ENCODE measurements around the gene STRIP2.
"Not testable (repeated sequence)": the region's sequence is repeated elsewhere in the genome, so short reads cannot be mapped to it uniquely, and the experiment has no call there.

Gene STRIP2

DNA sequence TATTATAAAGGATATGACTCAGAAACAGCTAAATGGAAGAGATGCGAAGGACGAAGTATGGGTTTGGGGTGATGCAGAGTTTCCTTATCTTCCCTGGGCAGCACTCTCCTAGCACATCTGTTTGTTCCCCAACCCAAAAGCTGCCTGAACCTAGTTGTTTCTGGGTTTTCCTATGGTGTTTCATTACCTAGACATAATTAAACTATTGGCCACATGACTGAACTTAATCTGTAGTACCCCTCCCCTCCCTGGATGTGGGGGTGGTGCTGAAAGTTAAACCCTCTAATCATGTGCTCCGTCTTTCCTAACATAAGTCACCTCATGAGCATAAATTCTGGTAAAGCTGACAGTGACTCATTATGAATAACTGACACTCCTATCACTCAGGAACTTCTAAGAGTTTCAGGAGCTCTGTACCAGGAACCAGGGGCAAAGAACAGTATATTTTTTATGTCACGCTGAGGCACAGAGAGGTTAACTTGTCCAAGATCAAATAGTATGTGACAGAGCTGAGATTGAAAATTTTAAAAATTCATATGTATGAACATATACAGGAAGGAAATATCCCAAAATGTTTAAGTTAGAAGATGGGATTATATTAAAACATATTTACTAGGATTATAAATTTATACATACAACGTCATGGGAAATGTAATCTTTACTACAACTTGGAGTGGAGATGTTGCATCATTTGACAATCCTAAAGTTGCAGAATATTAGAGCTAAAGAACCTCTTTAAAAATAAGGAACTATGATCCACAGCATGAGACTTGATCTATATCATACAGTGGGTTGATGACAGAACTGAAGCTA is 4.8 kb downstream of the STRIP2 start:
- TF ChIP-seq, protein P1, sequence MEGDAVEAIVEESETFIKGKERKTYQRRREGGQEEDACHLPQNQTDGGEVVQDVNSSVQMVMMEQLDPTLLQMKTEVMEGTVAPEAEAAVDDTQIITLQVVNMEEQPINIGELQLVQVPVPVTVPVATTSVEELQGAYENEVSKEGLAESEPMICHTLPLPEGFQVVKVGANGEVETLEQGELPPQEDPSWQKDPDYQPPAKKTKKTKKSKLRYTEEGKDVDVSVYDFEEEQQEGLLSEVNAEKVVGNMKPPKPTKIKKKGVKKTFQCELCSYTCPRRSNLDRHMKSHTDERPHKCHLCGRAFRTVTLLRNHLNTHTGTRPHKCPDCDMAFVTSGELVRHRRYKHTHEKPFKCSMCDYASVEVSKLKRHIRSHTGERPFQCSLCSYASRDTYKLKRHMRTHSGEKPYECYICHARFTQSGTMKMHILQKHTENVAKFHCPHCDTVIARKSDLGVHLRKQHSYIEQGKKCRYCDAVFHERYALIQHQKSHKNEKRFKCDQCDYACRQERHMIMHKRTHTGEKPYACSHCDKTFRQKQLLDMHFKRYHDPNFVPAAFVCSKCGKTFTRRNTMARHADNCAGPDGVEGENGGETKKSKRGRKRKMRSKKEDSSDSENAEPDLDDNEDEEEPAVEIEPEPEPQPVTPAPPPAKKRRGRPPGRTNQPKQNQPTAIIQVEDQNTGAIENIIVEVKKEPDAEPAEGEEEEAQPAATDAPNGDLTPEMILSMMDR (IDR thresholded peaks at IDR 0.05; ENCODE audit: control extremely low read depth, extremely low read depth, low read depth, missing control alignments), result no peak
- CTCF ChIA-PET, result interaction anchor here (0.9 to 1.6 kb wide), 7 partner anchors 10 to 391 kb away, joined by 3 to 8 read pairs (median 3); no protein-coding TSS in a partner anchor
- POLR2A ChIA-PET, result no interaction called here
- DNase-seq (ENCODE audit: extremely low spot score), result no peak

DNA sequence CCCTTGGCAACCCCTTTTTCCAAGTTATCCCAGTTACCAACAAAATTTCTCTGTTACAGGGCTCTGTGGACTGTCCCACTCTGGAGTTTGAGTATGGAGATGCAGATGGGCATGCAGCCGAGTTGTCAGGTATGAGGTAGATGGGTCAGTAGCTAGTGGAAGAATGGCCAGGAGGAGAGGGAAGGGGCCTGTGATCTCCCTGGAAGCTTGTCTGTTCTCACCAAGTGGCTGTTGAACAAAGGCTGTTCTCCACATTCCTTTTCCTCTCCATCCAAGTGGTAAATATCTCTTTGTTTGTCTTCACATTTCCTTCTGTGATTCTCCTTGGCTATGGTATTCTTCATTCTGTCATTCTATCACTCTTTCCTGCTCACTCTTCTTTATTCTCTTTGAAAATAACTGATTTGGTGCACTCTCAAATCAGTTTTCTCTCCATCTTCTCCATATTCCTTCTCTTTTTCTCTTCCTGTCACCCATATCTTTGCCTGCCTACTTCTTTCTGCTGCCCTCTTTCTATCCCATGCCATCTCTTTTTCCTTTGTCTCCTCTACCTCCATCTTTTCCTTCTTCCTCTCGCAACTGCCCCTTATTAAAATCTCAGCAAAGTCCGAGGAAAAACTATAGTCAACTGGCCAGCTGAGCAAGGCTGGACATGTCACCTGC is 5.9 kb downstream of the STRIP2 start:
- DNase-seq (ENCODE audit: extremely low spot score), result no peak
- ChIA-PET POLR2A (no interaction called here), CTCF (interaction anchor here (0.9 to 1.5 kb wide), 6 partner anchors 13 to 390 kb away, joined by 3 to 8 read pairs (median 3); no protein-coding TSS in a partner anchor)

DNA sequence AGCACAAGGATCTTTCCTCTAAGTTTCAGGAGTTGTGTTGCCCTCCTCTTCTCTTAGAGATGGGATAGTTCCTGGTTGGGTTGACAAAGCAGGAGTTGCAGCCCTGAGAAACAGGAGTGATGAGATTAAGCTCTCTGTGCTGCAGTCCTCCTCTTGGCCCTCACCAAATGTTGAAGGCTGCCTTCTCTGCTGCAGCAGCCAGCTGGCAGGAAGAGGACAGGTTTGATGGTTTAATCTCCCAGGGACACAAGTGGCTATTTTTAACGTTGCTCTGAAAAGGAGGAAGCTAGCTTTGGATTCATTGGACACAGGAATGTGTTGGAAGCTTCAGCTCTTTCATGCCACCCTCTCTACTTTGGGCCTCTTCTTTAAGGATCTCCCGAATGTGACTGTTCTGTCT is 9.4 kb downstream of the STRIP2 start:
- DNase-seq (ENCODE audit: extremely low spot score), result no peak
- ChIA-PET CTCF (interaction anchor here (1.0 to 1.8 kb wide), 3 partner anchors 9 to 28 kb away, joined by 3 to 5 read pairs (median 5); partner anchors contain the start of gene STRIP2), POLR2A (interaction anchor here (1.2 kb wide), 1 partner anchor 10 kb away, joined by 4 read pairs; the partner anchor contains the start of gene STRIP2)
- TF ChIP-seq, protein P1 (IDR thresholded peaks at IDR 0.05; ENCODE audit: control extremely low read depth, extremely low read depth, low read depth, missing control alignments), result no peak

More for the DNA sequence above, 5.9 kb downstream of the STRIP2 start:
- TF ChIP-seq, protein P1 (IDR thresholded peaks at IDR 0.05; ENCODE audit: control extremely low read depth, extremely low read depth, low read depth, missing control alignments), result no peak

DNA sequence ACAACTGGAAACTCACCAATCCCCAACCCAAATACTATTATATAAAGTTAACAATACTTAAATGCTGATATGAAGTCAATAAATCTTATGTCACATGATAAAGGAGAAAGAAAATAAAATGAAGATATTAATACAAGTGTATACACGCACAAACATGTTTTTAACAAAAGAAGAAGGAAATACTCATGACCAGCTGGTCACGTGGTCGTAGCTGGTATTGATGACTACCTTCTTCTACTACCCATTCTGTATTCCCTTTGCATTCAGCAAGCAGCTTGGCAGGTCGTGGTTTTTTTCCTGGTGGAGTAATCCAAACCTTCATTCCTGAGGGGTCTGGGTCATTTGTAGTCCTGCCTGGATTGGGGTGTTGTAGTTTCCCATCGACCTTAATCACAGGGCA is 10.5 kb downstream of the STRIP2 start:
- POLR2A ChIA-PET; CTCF ChIA-PET; DNase-seq (ENCODE audit: extremely low spot score): not testable (repeated sequence)

DNA sequence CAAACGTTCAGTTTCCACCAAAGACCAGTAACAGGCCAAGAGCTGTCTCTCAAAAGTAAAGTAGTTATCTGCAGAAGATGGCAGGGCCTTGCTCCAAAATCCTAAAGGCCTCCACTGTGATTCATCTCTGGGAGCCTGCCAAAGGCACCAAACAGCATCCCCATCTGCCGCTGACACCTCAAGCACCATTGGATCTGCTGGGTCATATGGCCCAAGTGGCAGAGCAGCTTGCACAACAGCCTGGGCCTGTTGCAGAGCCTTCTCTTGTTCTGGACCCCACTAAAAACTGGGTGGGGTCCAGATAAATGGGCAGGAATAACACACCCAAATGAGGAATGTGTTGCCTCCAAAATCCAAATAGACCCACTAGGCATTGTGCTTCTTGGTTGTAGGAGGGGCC is 12.7 kb downstream of the STRIP2 start:
- DNase-seq (ENCODE audit: extremely low spot score); POLR2A ChIA-PET: not testable (repeated sequence)
- CTCF ChIA-PET, result interaction anchor here (1.6 kb wide), 1 partner anchor 79 kb away, joined by 3 read pairs; no protein-coding TSS in a partner anchor

DNA sequence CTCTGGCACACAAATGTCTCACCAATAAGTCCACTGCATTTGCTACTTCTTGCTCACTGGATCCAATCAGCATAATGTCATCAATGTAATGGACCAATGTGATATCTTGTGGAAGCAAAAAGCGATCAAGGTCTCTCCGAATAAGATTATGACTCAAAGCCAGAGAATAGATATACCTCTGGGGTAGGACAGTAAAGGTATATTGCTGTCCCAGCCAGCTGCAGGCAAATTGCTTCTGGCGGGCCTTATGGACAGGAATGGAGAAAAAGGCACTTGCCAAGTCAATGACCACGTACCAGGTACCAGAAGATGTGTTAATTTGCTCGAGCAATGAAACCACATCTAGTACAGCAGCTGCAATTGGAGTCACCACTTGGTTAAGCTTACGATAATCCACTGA is 13.2 kb downstream of the STRIP2 start:
- CTCF ChIA-PET, result interaction anchor here (1.6 kb wide), 1 partner anchor 80 kb away, joined by 3 read pairs; no protein-coding TSS in a partner anchor
- POLR2A ChIA-PET; DNase-seq (ENCODE audit: extremely low spot score): not testable (repeated sequence)

DNA sequence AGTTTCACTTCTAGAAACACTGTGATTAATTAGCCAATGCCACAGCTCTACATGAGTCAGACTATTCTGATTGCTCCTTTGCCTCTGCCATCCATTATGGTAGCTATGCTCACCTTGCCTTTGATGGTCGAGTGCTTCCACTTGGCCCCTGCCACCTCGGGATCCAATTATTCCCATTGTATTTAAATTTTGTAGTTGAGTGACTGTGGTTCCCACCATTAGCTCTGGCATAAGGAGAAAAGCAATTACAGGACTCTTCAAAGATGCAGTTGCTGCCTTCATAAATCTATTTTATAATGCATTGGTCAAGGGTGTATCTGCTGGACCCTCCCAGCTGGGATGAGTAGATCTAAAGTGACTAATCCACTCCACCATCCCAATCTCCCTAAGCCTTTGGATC is 14.4 kb downstream of the STRIP2 start:
- POLR2A ChIA-PET; DNase-seq (ENCODE audit: extremely low spot score): not testable (repeated sequence)
- CTCF ChIA-PET, result interaction anchor here (1.0 to 1.2 kb wide), 2 partner anchors 81 to 231 kb away, joined by 3 read pairs; no protein-coding TSS in a partner anchor

DNA sequence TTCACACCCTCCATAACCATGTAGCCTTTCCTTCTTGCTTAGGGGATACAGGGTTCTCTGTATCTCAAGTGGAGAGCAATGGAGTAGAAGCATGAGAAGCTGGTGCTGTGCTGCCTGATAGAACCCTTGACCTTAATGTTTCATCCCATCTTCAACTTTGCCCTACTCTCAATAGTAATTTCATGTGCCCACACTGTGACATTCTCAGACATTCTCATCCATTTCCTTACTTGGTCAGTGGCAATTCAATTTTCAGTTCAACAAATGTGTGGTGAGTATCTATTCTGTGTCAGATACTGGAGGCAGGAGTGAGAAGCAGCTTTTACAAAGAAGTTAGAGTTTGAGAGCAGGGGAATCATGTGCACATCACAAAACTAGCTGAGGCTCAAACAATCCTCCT is 16.1 kb downstream of the STRIP2 start:
- POLR2A ChIA-PET, result no interaction called here

More for the DNA sequence above, 16.1 kb downstream of the STRIP2 start:
- TF ChIP-seq, protein P1 (IDR thresholded peaks at IDR 0.05; ENCODE audit: control extremely low read depth, extremely low read depth, low read depth, missing control alignments), result no peak
- CTCF ChIA-PET, result interaction anchor here (1.4 to 1.5 kb wide), 2 partner anchors 19 to 231 kb away, joined by 3 to 4 read pairs; no protein-coding TSS in a partner anchor
- no peak for DNase-seq (ENCODE audit: extremely low spot score)

Measured in GM10248 (cell line).